GM18861 (cell line): ENCODE data around the gene TRIM45.
"Not testable (repeated sequence)": the region's sequence is repeated elsewhere in the genome, so short reads cannot be mapped to it uniquely, and the experiment has no call there.

Experiments used
- ATAC-seq: cut with Tn5 transposase; IDR thresholded peaks from one replicate; pipeline ENCODE4 v1.9.1; 2021; ENCODE audit not compliant: unreplicated experiment

The TRIM45 gene

DNA sequence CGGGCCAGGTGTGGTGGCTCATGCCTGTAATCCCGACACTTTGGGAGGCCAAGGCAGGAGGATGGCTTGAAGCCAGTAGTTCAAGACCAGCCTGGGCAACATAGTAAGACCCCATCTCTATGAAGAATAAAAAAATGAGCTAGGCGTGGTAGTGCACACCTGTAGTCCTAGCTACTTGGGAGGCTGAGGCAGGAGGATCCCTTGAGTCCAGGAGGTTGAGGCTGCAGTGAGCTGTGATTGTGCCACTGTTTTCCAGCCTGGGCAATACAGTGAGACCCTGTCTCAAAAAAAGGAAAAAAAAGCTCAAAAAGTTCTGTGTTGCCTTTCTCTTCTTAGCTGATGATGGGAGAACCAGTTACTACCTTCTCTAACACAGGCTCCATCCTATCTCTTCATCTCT lies 19.7 kb downstream of the TRIM45 start:
- not testable (repeated sequence) for ATAC-seq

- ATAC-seq = no peak
Measured at GRCh38 chr1:117101334-117101733, 20.2 kb downstream of the TRIM45 start.

- ATAC-seq = no peak
Measured at GRCh38 chr1:117098287-117098890, 23.2 kb downstream of the TRIM45 start.

DNA sequence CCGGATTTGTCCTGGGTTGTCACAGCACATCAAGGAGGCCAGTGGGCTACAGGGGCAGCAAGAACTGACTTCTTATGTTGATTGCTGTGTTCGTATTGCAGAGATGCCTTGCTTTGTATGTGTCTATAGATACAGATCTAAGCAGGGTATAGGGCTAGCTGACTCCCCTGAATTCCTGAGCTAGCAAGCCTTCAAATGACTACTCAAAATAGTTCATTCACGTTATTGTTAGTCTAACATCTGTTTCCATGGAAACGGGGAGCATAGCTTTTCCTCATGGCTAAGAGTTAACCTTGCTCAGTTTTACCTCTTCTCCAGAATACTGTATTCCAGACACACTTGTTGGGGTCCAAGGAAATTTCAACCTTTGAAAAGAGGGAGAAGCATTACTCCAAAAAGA lies 24.1 kb downstream of the TRIM45 start:
- ATAC-seq = no peak

DNA sequence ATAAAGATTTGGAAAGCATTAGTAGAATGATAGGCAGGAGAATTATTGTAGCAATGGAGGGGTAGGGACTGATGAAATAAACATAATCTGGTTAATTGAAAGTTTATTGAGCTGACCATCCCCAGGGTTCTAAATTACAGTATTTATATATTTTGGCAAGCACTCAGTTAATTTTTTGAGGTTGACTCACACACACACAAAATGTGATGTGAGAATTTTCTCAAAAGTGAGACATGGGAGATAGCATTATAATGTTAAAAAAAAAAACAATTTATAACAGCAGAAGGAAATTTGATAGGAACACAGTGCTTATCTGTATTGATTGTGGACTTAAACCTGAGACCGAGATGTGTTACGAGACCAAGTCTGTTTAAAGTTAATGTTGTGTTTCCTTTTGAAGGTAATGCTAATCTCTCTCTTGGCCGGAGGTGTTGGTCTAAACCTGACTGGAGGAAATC lies 24.6 kb downstream of the TRIM45 start:
- no peak for ATAC-seq

DNA sequence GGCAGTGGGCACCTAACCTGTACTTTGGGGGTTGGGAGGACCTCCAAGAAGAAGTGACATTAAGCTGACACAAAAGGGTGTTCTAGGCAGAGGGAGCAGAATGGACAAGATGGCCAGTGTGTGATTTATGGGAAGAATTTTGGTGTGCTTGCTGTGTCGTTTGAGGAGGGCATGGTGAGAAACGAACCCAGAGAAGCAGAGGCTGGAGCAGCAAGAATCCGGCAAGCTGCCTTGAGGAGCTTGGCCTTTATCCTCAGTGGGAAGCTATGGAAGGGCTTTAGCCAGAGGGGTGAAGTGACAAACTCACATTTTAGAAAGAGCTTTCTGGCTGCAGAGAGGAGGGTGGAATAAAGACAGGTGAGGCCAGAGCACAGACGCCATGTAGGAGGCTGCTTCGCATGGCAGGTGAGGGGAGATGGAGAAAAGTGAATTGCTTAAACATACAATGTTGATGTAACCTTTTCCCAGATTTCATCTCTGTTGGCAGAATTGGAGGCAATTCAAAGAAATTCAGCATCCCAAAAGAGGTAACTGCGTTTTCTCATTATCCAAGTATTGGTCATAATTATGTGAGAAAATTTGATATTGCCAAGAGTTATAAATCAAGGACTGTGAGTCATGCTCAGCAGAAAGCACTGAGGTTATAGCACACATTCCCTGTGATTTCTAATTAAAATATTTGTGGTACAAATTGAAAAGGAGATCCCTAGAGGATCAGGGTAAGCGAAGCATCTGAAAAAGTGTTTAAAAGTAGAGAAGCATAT lies 26.5 kb downstream of the TRIM45 start:
- ATAC-seq = no peak

GRCh38 chr1:117093870-117094621 lies 27.5 kb downstream of the TRIM45 start:
- ATAC-seq = peak; percentile 89

DNA sequence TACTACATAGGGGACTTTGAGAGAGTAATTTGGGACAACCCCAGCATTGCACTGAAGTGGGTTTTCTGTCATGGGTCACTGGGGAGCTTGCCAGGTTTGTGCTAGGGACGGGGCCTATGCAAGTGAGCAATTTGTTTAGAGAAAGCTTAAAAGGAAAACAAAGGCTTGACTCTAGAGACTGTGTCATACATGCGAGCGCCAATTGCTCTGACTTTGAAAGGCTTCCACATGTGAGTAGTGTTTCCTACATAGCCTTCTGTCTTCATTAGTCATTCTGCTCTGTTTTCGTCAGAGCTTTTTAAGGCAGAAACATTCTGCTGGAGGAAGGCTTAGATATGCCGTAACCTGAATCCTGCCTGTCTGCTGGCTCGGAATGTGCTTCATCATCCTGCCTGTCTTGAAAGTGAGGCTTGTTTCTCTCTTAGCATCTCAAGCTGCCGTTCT lies 28.4 kb downstream of the TRIM45 start:
- no peak for ATAC-seq

DNA sequence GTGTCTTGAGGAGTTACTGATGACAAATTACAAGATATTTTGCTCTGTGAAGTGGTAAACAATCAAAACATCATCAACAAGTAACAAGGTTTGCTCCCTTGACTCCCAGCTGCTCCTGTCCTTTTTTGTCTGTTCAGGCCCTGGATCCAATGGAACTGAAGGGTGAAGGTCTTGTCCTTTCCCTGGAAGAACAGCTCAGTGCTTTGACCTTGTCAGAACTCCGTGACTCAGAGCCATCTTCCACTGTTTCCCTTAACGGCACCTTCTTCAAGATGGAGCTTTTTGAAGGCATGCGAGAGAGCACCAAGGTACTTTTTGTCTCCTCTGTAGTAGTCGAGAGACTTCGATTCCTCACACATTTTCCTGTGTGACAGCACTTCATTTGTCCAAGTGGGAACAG lies 29.0 kb downstream of the TRIM45 start:
- no peak for ATAC-seq

GRCh38 chr1:117089996-117090395 lies 31.6 kb downstream of the TRIM45 start:
- no peak for ATAC-seq

DNA sequence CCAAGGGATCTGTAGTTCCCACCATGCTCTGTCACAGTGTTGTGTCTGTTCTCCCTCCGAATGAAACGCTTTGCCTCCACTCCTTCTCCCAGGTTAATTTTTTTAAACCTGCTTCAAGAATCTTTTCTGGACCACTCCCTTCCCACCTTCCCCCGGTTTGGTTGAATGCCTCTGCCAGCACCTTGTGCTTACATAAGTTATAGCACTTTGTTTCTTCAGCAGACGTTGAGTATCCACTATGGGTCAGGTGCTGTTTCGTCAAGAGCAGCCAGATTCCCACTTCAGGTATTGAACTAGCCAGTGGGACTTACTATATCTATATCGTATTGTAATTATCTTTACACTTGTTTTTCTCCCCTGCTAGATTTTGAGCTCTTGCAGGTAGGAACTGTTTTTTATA lies 33.9 kb downstream of the TRIM45 start:
- no peak for ATAC-seq

DNA sequence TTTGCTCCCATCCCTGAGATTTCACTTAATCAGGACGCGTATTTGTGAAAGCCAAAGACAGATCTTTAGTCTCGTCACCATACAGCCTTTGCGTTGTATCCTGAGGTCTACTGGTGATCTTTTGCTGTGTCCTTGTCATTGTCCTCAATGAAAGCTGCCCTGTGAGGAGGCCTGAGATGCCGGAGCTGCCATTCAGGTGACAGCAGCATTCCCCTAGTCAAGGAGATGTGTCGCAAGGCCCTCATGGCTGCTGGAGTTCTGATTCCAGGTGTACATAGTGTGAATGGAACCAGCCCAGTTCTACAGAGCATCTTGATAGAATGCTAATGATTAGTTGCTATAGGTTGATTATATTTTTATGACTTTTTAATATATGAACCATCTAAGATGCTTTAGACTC lies 37.3 kb downstream of the TRIM45 start:
- no peak for ATAC-seq

GRCh38 chr1:117079737-117080136 lies 41.8 kb downstream of the TRIM45 start:
- ATAC-seq = no peak

- ATAC-seq = no peak
Measured at GRCh38 chr1:117077267-117077666, 44.3 kb downstream of the TRIM45 start.

DNA sequence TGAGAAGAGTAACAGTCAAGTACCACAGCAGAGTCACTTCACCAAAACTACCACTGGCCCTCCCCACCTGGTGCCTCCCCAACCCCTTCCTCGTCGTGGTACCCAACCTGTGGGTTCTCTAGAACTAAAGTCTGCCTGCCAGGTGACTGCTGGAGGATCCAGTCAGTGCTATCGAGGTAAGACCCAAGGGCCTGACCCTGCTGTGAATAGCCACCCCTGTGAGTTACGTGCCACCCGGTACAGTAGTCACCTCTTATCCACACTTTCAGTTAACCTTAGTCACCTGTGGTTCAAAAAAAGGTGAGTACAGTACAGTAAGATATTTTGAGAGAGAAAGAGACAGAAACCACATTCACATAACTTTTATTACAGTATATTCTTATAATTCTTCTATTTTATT lies 44.9 kb downstream of the TRIM45 start:
- ATAC-seq = no peak

GRCh38 chr1:117070124-117070523 lies 51.4 kb downstream of the TRIM45 start:
- ATAC-seq = peak; percentile 47

GRCh38 chr1:117069220-117069844 lies 52.2 kb downstream of the TRIM45 start:
- ATAC-seq = no peak

GRCh38 chr1:117068580-117068979 lies 53.0 kb downstream of the TRIM45 start:
- no peak for ATAC-seq

DNA sequence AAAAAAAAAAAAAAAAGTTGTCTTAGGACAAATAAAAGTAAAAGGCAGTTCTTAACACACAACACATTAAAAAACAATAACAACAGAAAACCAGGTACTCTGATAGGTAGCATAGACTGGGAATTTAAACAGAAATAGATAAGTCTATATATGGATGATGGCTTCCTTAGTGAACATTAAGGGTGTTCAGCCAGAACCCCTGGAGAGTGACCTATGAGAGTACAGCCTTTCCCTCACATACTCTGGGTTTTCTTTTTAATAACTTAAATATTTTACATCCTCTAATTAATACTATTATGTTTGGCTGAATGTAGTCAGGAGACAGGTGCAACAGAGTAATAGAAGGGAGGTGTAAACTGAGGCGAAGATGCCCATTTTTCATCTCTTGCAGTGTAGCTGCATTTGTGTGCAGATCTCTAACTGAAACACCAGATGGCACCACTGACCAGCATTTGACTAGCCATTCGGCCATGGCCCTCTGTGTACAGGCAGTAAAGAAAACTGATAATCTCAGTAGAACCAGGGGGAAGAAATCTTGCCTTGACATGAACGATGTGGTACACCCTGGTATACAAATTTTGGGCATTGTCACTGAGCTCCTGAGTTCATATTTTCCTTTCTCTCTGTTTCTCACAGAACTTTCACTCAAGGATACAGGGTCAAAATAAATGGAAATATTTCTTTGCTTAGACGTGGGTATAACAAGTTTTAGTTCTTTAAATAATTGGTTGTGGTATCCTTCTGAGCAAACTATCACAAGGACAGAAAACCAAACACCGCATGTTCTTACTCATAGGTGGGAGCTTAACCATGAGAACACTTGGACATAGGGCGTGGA lies 53.8 kb downstream of the TRIM45 start:
- ATAC-seq = peak; percentile 53

GRCh38 chr1:117066367-117066766 lies 55.2 kb downstream of the TRIM45 start:
- ATAC-seq = no peak
